ENCODE measurements around the gene ACR.

DNA sequence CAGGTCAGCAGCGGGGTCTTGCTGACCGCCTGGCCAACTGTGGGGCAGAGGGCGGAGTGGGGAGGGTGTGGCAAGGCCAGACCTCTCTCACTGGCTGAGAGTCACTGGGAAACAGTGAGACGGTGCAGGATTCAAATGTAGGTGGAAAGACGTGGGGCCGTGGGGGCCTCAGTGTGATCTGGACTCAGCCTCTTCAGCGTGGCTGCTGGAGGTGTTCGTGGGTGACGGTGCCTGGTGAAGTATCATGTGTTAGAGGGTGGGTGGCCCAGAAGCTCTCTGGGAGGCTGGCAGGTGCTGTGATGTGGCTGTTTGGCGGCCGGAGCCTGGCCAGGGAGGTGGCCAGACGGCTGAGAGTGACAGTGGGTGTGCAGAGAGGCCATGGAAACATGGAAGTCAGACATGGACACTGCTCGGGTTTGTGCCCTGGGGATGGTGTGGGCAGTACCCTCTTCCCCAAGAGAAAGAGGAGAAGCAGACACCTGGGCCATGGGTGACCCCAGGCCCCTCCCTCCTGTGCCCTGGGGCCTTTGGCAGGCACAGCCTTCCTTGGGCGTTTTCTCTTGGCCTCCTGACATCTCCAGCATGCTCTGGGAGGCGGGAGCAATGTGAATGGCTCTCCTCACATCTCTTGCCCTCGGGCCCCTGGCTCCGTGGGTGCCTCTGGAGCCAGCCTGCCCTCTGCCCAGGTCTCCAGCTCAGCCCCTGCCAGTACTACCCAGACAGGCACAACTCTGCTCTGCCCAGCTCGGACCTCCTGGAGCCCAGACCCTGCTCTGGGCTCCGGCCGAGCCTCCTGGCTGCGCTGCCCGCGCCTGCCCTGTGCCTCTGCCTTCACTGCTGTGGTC, 10.1 kb upstream of the ACR start:
- TF ChIP-seq, protein P1, sequence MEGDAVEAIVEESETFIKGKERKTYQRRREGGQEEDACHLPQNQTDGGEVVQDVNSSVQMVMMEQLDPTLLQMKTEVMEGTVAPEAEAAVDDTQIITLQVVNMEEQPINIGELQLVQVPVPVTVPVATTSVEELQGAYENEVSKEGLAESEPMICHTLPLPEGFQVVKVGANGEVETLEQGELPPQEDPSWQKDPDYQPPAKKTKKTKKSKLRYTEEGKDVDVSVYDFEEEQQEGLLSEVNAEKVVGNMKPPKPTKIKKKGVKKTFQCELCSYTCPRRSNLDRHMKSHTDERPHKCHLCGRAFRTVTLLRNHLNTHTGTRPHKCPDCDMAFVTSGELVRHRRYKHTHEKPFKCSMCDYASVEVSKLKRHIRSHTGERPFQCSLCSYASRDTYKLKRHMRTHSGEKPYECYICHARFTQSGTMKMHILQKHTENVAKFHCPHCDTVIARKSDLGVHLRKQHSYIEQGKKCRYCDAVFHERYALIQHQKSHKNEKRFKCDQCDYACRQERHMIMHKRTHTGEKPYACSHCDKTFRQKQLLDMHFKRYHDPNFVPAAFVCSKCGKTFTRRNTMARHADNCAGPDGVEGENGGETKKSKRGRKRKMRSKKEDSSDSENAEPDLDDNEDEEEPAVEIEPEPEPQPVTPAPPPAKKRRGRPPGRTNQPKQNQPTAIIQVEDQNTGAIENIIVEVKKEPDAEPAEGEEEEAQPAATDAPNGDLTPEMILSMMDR (IDR thresholded peaks at IDR 0.05): no peak
- TF ChIP-seq POLR2A (IDR thresholded peaks at IDR 0.05): no peak
- no peak for TF ChIP-seq POLR2AphosphoS5 (IDR thresholded peaks at IDR 0.05)
- TF ChIP-seq EP300 (IDR thresholded peaks at IDR 0.05): no peak
